Hepatocyte (in vitro differentiated cells): Measurements from ENCODE around the gene CD27. TPM values are rescaled to one million over a fixed set of nuclear protein-coding genes. Genes with fewer than 3 reads are reported as not detected.

Source experiments
- DNase-seq: peaks from one replicate; pipeline ENCODE4 v3.0.0-alpha.2; 2016; ENCODE audit warnings: low spot score
- H2AFZ ChIP-seq: fragments of 200-600 bp; sonication (generic); 2 replicates; pipeline ENCODE4 v1.6.0; 2016; ENCODE audit warnings: antibody characterized with exemption, mild to moderate bottlenecking
- H3K27ac ChIP-seq: fragments of 200-600 bp; sonication (generic); 2 replicates; pipeline ENCODE4 v1.5.1; 2016; ENCODE audit warnings: mild to moderate bottlenecking
- H3K27me3 ChIP-seq: fragments of 200-600 bp; sonication (generic); 2 replicates; pipeline ENCODE4 v1.6.1; 2016
- H3K36me3 ChIP-seq: fragments of 200-600 bp; sonication (generic); replicated peaks from 2 replicates; pipeline ENCODE4 v1.5.1; 2016; ENCODE audit warnings: low read depth; ENCODE audit not compliant: insufficient read depth
- H3K4me1 ChIP-seq: fragments of 200-600 bp; sonication (generic); 2 replicates; pipeline ENCODE4 v1.5.1; 2016; ENCODE audit warnings: mild to moderate bottlenecking, moderate library complexity; ENCODE audit not compliant: insufficient read depth
- H3K4me2 ChIP-seq: fragments of 200-600 bp; sonication (generic); 2 replicates; pipeline ENCODE4 v1.6.0; 2016
- H3K4me3 ChIP-seq: fragments of 200-600 bp; sonication (generic); 2 replicates; pipeline ENCODE4 v1.5.1; 2016; ENCODE audit warnings: mild to moderate bottlenecking
- H3K79me2 ChIP-seq: fragments of 200-600 bp; sonication (generic); 2 replicates; pipeline ENCODE4 v1.6.0; 2017; ENCODE audit warnings: mild to moderate bottlenecking
- H3K9me2 ChIP-seq: fragments of 200-600 bp; sonication (generic); replicated peaks from 2 replicates; pipeline ENCODE4 v1.6.0; 2017; ENCODE audit warnings: mild to moderate bottlenecking; ENCODE audit not compliant: insufficient read depth
- H3K9me3 ChIP-seq: fragments of 200-600 bp; sonication (generic); 2 replicates; pipeline ENCODE4 v1.5.1; 2016; ENCODE audit warnings: low read depth, mild to moderate bottlenecking
- H4K20me1 ChIP-seq: fragments of 200-600 bp; sonication (generic); 2 replicates; pipeline ENCODE4 v1.6.0; 2016; ENCODE audit warnings: mild to moderate bottlenecking; ENCODE audit not compliant: insufficient read depth, poor library complexity, severe bottlenecking
- CTCF ChIP-seq: fragments of 200-600 bp; sonication (generic); IDR thresholded peaks from 2 replicates; pipeline ENCODE4 v1.5.1; 2016; ENCODE audit warnings: antibody characterized with exemption, mild to moderate bottlenecking; ENCODE audit not compliant: poor library complexity
- EZH2 ChIP-seq: fragments of 200-600 bp; sonication (generic); IDR thresholded peaks from 2 replicates; pipeline ENCODE4 v1.6.1; 2016; ENCODE audit warnings: antibody characterized with exemption, mild to moderate bottlenecking, borderline replicate concordance
- EZH2phosphoT487 ChIP-seq: fragments of 200-600 bp; sonication (generic); IDR thresholded peaks from one replicate; pipeline ENCODE4 v1.6.1; 2018; ENCODE audit warnings: antibody characterized with exemption, mild to moderate bottlenecking, low read depth, moderate library complexity; ENCODE audit not compliant: unreplicated experiment, severe bottlenecking
- WGBS: methylation state at CpG from one replicate; pipeline ENCODE4 v1.1.6; 2016; ENCODE audit warnings: low lambda C conversion rate; ENCODE audit errors: missing lambda C conversion rate; 5-methylcytosine and 5-hydroxymethylcytosine counted together
- polyA plus RNA-seq: library from polyadenylated mRNA; unstranded; fragments of >200 nt; fragmentation: Nextera tagmentation; extraction: Ambion mirVana; gene quantifications from 2 replicates; pipeline ENCODE4 v1.2.1, GENCODE V29; 2016
- total RNA-seq: library from RNA; depleted of rRNA; stranded (reverse); fragments of >200 nt; gene quantifications from 2 replicates; pipeline ENCODE4 v1.2.3, GENCODE V29; 2014

CD27 gene
- total and polyA plus RNA-seq, 2 experiments from 2014 or later: 0.15 TPM; not detected in 1

GRCh38 chr12:6404390-6404789 is 40.4 kb upstream of the CD27 start:
- DNase-seq: no peak
- H3K4me2 ChIP-seq: no peak overlapping the region
- H3K79me2 ChIP-seq: no peaks in the 10 kb centered on the region
- no peak overlapping the region for H3K4me3 ChIP-seq
- TF ChIP-seq EZH2: no peak
- TF ChIP-seq EZH2phosphoT487: no peak
- no peak for TF ChIP-seq CTCF
- H3K9me3 ChIP-seq: no peaks in the 10 kb centered on the region
- H2AFZ ChIP-seq: no peak overlapping the region
- H3K4me1 ChIP-seq: no peaks in the 10 kb centered on the region
- 87% methylated on average over 5 of the region's 5 CpGs for WGBS
- H3K27me3 ChIP-seq: no peaks in the 10 kb centered on the region
- no peaks in the 10 kb centered on the region for H4K20me1 ChIP-seq
- H3K27ac ChIP-seq: no peak overlapping the region
- no peaks in the 10 kb centered on the region for H3K9me2 ChIP-seq
- no peaks in the 10 kb centered on the region for H3K36me3 ChIP-seq

DNA sequence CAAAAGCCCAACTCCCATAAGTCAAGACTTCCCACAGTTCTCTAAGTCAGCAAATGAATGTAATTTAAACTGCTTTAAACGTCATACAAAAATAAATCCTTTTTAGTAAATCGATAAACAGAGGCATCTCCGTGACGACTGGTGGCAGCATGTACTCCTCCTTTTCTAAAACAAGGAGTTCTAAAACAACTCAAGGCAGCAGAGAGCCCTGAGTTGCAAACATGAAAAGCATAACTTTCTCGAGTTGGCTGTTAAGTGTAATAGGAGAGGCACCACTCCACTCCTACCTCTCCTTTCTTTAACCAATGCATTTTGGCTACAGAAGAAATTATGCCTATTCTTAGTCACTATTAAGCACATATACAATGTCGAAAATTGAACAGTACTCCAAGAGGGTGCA is 38.8 kb upstream of the CD27 start:
- no peaks in the 10 kb centered on the region for H3K9me2 ChIP-seq
- no peaks in the 10 kb centered on the region for H3K79me2 ChIP-seq
- no peaks in the 10 kb centered on the region for H3K9me3 ChIP-seq
- H3K4me1 ChIP-seq: no peaks in the 10 kb centered on the region
- no peaks in the 10 kb centered on the region for H3K36me3 ChIP-seq
- no peak for DNase-seq
- H3K27ac ChIP-seq: no peak overlapping the region
- no peak for TF ChIP-seq CTCF
- TF ChIP-seq EZH2phosphoT487: no peak
- no peak for TF ChIP-seq EZH2
- H2AFZ ChIP-seq: no peak overlapping the region
- H3K4me2 ChIP-seq: no peak overlapping the region
- no peaks in the 10 kb centered on the region for H3K27me3 ChIP-seq
- no peaks in the 10 kb centered on the region for H4K20me1 ChIP-seq
- H3K4me3 ChIP-seq: no peak overlapping the region
- 80% methylated on average over 6 of the region's 6 CpGs for WGBS

DNA sequence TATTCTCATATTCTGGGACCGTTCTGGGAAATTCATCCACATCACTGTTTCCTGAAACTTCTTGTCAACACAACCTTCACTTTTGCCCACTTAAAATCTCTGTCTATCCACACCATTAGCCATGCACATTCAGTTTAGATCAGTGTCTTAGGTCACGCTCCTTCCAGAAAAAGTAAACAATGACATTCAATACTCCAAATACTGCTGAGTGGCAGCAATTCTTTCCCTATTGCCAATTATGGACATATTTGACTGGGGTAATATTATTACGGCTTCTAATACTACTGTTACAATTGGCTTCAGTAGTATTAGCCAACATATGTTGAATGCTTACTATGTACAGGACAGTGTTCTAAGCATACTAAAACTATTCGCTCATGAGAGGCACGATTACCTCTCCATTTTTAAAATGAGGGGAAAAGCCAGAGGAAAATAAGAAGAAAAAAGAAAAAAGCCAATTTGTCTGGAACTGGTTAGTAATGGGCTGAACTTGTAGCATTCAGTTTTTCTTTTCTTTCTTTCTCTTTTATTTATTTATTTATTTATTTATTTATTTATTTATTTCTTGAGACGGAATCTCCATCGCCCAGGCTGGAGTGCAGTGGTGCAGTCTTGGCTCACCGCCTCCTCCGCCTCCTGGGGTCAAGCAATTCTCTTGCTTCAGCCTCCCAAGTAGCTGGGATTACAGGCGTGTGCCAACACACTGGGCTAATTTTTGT is 37.4 kb upstream of the CD27 start:
- no peaks in the 10 kb centered on the region for H3K9me3 ChIP-seq
- no peaks in the 10 kb centered on the region for H3K79me2 ChIP-seq
- H3K27me3 ChIP-seq: no peaks in the 10 kb centered on the region
- H3K4me1 ChIP-seq: no peaks in the 10 kb centered on the region
- no peaks in the 10 kb centered on the region for H3K36me3 ChIP-seq
- WGBS: 91% methylated on average over 10 of the region's 10 CpGs
- no peaks in the 10 kb centered on the region for H4K20me1 ChIP-seq
- TF ChIP-seq CTCF: no peak
- no peak for TF ChIP-seq EZH2
- no peak for TF ChIP-seq EZH2phosphoT487
- no peak overlapping the region for H3K4me3 ChIP-seq
- no peak overlapping the region for H2AFZ ChIP-seq
- no peak for DNase-seq
- no peak overlapping the region for H3K4me2 ChIP-seq
- no peak overlapping the region for H3K27ac ChIP-seq
- no peaks in the 10 kb centered on the region for H3K9me2 ChIP-seq
